ENCODE data around the gene TMEM247.
"Not testable (repeated sequence)": the region's sequence is repeated elsewhere in the genome, so short reads cannot be mapped to it uniquely, and the experiment has no call there.

The TMEM247 gene

GRCh38 chr2:46459694-46460093 lies 19.7 kb upstream of the TMEM247 start:
- DNase-seq = no peak

- DNase-seq = no peak
Observed at GRCh38 chr2:46460241-46460921, 19.0 kb upstream of the TMEM247 start.

GRCh38 chr2:46461011-46461674 lies 18.2 kb upstream of the TMEM247 start:
- no peak for DNase-seq

- DNase-seq = no peak
Observed at GRCh38 chr2:46461709-46462171, 17.6 kb upstream of the TMEM247 start.

- no peak for DNase-seq
Observed at GRCh38 chr2:46462936-46463335, 16.4 kb upstream of the TMEM247 start.

- no peak for DNase-seq
Observed at GRCh38 chr2:46469116-46469515, 10.2 kb upstream of the TMEM247 start.

- no peak for DNase-seq
Observed at GRCh38 chr2:46469700-46470099, 9.7 kb upstream of the TMEM247 start.

GRCh38 chr2:46470114-46470628 lies 9.2 kb upstream of the TMEM247 start:
- no peak for DNase-seq

GRCh38 chr2:46471019-46471583 lies 8.3 kb upstream of the TMEM247 start:
- DNase-seq = no peak

GRCh38 chr2:46471697-46472096 lies 7.7 kb upstream of the TMEM247 start:
- no peak for DNase-seq

GRCh38 chr2:46472165-46472564 lies 7.2 kb upstream of the TMEM247 start:
- DNase-seq = not testable (repeated sequence)

- DNase-seq = not testable (repeated sequence)
Observed at GRCh38 chr2:46477462-46477861, 1.9 kb upstream of the TMEM247 start.

- no peak for DNase-seq
Observed at GRCh38 chr2:46477925-46478324, 1.4 kb upstream of the TMEM247 start.

GRCh38 chr2:46480562-46480961 lies 1.2 kb downstream of the TMEM247 start:
- DNase-seq = no peak

GRCh38 chr2:46481198-46482193 lies 2.1 kb downstream of the TMEM247 start:
- DNase-seq = peak; percentile 42

GRCh38 chr2:46482490-46482889 lies 3.1 kb downstream of the TMEM247 start:
- no peak for DNase-seq

- no peak for DNase-seq
Observed at GRCh38 chr2:46485002-46485401, 5.6 kb downstream of the TMEM247 start.

- no peak for DNase-seq
Observed at GRCh38 chr2:46486436-46486835, 7.1 kb downstream of the TMEM247 start.

- DNase-seq = no peak
Observed at GRCh38 chr2:46487667-46488335, 8.4 kb downstream of the TMEM247 start.

GRCh38 chr2:46488389-46488788 lies 9.0 kb downstream of the TMEM247 start:
- no peak for DNase-seq

- no peak for DNase-seq
Observed at GRCh38 chr2:46489423-46490174, 10.2 kb downstream of the TMEM247 start.

Data from NCI-H2029 treated with DMSO at 0.1 percent for 48 hours (cell line).